Left cardiac atrium (tissue), 4 donors: ENCODE measurements around the gene PXT1. TPM values are rescaled to one million over a fixed set of nuclear protein-coding genes. Genes with fewer than 3 reads are reported as not detected.
"Not testable (repeated sequence)": the region's sequence is repeated elsewhere in the genome, so short reads cannot be mapped to it uniquely, and the experiment has no call there.

ENCODE experiments used
- ATAC-seq, 2 donors: fragments of 200-7000 bp; cut with Tn5 transposase; one replicate each; pipeline ENCODE4 v1.9.1; 2020; ENCODE audit warnings: mild to moderate bottlenecking in 2 of 2, moderate library complexity in 2 of 2
- DNase-seq: peaks from one replicate; pipeline ENCODE4 v3.0.0-alpha.2; 2020
- intact Hi-C, 2 donors: fragments of 100-400 bp; cut with DNase I; formaldehyde crosslinking; loops; one replicate each; pipeline versions ENCODE4 v1.14.1 to v1.15.1; 2022 to 2023
- total RNA-seq, 2 donors: library from RNA; stranded (reverse); fragmentation: NEBNext Ultra II Directional; extraction: Animal tissue kit (Norgen Biotek cat#: 25700); gene quantifications; one replicate each; pipeline ENCODE4 v1.2.1, GENCODE V29; 2021
- donor health status: DM: no; HTN: yes; CAD: no.
- donor health status: DM: no; HTN: yes; CAD: no; lungs with severe emphysema.
- donor health status: DM: yes; HTN: yes; CAD: no.
- donor health status: Dilated cardiomyopathy.

The PXT1 gene
- total RNA-seq, 2 donors from 2014 or later, result 0.26 TPM; not detected in 1

DNA sequence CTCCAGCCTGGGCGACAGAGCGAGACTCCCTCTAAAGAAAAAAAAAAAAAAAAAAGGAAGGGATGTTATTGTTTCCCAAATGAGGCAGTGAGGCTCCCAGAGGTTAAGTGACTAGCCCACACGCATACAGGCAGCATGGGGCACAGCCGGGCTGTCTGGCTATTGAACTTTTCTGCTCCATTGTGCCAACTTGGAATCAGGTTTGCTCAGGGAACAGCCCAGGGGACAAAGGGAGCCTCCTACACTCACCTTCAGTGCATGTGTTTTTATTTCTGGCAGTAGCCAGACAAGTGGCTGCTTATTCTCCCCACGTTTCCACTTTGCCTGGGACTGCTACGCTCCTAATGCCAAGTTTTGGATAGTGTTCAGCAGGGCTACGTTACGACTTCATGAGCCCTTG lies 65.9 kb downstream of the PXT1 start:
- intact Hi-C loops, result no loop called here
- DNase-seq, result no peak
- no peak for ATAC-seq

DNA sequence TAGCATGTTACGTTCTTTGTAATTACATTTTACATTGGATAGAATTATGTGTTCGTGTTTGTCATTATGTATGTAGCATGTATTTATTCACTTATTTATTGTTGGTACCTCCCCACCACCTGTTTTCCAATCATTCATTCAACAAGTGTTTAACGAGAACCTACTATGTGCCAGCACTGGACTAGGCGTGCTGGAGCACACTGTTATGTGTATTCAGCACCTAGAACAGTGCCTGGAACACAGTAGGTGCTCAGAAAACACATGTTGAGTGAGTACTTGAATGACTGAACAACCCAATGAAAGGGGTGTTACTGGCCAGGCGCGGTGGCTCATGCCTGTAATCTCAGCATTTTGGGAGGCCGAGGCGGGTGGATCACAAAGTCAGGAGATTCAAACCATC lies 66.5 kb downstream of the PXT1 start:
- ATAC-seq (no peak), DNase-seq (no peak)
- intact Hi-C loops, result no loop called here

DNA sequence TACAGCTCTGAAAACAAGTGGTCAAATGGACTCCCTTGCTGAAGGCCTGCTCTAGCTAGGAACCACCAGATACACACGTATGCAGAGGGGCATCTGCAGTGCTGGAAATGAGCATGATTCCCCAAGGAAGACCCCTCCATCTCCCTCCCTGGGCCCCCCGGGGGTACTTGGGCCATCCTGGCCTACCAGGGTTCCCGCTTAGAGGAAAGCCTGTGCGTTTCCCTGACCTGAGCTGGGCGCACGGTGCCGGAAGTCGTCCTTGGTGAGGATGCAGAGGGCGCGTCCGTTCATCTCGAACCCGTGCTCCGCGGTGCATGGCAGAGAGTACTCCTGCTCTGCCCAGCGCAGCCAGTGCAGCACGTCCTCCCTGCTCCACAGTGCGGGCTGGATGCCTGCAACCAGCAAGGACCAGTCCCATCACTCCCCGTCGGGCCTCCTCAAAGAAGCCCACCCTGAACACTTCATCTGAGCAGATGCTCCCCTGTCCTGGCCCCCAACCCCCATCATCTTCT lies 67.0 kb downstream of the PXT1 start:
- ATAC-seq (no peak), DNase-seq (no peak)
- intact Hi-C loops, result no loop called here

DNA sequence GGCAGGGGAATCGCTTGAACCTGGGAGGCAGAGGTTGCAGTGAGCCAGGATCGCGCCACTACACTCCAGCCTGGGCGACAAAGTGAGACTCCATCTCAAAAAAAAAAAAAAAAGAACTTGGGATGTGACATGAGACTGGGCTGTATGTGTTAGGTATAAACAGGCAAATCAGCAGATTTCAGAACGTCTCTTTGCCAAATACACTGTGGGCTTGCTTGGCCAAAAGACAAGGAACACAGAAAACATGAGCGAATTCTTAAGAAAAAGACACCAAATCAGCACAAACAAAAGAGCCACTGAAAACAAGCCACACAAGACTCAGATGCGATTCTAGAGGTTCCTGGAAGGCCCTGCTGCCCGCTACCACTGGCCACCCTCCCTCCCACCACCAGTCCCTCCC lies 67.7 kb downstream of the PXT1 start:
- no peak for DNase-seq
- peak in 1 of 2 donors; percentile 24 for ATAC-seq
- intact Hi-C loops, result no loop called here

DNA sequence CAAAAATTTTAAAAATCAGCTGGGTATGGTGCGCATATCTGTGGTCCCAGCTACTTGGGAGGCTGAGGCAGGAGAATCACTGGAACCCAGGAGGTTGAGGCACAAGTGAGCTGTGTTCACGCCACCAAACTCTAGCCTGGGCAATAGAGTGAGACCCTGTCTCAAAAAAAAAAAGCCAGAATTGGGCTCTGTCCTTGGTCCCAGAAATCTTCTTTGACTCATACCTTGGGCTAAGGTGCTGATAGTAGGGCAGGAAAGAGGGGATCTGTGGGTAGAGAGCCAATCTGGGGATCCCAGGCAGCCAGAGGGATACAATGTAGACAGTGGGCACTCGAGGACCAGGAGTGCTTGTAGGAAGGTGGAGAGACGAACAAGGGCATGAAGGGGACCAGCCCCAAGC lies 68.5 kb downstream of the PXT1 start:
- no peak for DNase-seq
- intact Hi-C loops, result no loop called here
- no peak for ATAC-seq

DNA sequence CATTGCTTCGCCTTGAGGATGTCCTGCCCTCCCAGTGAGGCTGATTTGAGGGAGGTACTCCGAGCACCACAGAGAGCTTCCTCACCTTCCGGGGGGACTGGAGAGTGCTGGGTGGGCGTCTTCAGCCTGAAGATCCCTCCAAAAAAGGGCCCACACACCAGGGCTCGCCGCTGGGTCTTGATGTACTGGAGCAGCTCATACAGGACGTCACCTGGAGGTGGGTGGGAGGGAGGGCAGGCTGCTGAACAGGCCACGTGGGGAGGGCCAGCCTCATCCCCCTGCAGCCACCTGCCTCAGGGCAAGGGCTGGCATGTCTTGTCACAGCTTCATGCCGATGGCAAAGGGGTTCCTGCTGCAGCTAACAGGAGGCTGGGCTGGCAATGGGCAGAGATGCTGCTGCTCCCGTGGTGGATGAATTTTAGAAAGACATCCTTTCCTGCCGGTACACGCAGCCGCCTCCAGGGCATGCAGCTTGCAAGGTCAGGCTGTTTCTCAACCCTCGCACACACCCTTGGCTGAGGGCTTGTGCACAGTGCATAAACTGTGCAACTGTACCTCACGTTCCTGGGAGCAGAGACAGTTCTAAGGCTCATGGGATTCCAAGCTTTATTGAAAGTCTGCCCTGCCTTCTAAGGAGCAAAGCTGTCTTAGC lies 69.2 kb downstream of the PXT1 start:
- DNase-seq (no peak), ATAC-seq (no peak)
- intact Hi-C loops, result no loop called here

DNA sequence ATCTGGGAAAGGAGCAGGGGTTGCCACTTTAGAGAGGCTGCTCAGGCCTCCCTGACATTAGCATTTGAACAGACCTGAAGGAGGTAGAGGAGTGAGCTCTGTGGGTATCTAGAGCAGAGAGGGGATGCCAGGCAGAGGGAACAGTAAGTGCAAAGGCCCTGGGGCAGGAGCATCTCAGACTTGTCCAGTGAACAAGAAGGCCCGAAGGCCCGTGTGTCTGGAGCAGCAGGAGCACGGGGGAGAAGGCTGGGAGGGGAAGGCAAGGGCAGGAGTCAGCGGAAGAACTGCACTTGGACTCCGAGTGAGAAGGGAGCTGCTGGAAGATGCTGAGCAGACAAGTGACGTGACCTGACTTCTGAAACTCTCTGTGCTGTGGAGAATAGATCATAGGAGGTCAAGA lies 70.6 kb downstream of the PXT1 start:
- intact Hi-C loops, result no loop called here
- no peak for ATAC-seq
- no peak for DNase-seq

DNA sequence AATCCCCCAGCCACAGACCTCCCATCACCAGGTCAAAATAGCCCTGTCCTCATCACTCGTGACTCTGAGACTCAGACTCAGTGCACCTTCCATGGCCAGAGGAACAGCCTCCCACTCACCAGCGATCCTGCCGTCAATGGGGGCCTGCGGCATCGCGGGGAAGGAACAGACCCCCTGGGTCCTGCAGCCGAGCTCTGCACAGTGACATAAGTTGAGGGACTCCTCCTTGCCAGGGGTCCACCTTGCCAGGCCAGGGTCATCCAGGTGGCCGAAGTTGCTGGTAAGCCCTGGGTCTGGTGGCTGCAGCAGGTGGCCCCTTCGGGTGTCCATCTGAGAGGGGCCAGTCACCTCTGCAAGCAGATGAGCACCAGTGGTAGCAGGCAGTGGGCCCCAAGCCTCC lies 71.4 kb downstream of the PXT1 start:
- DNase-seq, result no peak
- ATAC-seq, result no peak
- intact Hi-C loops, result no loop called here

DNA sequence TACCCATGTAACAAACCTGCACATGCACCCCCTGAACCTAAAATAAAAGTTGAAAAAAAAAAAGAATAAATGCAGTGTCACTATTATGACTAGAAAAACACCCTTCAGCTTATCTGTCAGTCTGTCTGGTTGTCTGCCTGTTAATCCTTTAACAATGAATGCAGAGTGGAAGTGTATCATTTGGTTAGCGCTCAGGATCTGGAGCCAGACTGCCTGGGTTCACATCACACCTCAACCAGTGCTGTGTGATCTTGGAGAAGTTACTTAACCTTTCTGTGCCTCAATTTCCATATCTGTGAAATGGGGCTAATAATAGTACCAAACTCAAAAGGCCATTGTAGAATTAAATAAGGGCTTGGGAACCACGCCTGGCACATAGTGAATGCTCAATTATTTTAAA lies 72.0 kb downstream of the PXT1 start:
- DNase-seq (no peak), ATAC-seq (no peak)
- intact Hi-C loops, result no loop called here

DNA sequence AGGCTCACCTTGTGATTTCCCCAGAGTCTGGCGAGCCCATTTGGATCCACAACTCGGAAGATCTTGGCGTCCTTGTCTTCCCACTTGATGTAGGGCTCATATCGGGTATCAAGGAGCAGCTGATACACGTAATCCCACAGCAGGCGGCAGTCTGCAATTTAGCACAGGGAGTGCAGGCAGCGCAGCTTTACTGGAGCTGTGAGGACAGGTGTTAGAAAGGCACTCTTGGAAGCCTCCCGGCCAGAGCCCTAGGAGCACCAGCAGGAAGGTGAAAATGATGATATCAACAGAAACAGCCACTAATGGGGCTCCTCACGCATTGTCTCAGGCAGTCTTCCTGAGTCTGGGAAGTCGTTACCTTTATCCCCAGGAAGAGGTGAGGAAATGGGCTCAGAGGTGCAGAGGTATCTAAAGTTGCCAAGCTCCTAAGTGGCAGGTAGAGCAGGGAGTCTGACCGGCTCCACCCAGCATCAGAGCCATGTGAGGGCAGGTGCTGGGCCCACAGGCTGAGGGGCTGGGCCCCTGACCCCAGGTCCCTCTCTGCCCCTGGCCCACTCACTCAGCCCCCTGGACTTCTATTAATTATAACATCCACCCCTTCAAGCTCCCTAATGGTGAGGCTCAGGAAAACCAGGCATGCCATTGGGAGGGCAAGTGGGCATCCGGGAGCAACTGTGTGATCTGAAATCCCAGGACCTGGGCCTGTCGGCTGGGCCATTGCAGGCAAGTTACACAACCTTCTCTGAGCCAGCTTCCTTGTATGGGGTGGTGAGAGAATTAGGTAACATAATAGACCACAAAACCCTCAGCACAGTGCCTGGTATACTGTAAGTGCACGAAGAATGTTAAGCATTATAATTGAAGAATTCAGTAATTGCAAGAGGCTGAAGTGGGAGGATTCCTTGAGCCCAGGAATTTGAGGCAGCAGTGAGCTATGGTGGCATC lies 73.5 kb downstream of the PXT1 start:
- intact Hi-C loops, result no loop called here
- ATAC-seq, result no peak
- no peak for DNase-seq

DNA sequence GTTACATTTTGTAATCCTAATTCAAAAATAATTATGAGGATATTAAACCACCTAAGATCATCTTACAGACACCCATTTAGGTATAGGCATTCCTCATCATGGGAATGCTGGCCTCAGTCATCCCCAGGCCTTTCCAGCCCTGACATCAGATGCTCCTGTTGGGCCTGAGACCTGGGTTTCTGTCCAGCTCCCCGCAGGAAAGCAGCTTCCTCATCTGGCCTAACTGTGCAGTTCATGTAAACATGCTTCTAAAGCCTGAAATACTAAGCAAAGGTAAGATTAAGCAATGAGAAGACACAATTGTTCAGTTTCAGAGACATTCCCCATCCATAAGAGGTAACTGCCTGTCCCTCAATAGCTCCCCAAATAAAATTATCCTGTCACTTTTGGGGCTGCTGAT lies 74.2 kb downstream of the PXT1 start:
- no peak for DNase-seq
- no peak for ATAC-seq
- intact Hi-C loops, result no loop called here

DNA sequence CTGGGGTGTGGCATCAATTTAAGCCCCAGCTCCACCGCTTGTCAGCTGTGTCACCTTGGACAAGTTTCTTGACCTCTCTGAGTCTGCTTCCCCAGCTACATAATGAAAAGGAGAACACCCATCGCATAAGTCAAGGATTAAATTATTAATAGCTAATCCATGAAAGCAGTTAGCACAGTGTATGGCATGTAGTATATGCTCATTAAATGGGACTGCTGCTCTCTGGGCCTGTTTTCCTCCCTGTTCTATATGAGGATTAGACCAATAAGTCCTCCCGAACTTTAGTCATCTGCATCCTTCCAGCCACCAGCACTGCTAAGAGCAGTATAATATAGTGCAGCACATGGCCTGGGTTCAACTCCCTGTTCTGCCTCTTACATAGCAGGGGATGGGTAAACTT lies 74.9 kb downstream of the PXT1 start:
- intact Hi-C loops, result no loop called here
- ATAC-seq (no peak), DNase-seq (no peak)

DNA sequence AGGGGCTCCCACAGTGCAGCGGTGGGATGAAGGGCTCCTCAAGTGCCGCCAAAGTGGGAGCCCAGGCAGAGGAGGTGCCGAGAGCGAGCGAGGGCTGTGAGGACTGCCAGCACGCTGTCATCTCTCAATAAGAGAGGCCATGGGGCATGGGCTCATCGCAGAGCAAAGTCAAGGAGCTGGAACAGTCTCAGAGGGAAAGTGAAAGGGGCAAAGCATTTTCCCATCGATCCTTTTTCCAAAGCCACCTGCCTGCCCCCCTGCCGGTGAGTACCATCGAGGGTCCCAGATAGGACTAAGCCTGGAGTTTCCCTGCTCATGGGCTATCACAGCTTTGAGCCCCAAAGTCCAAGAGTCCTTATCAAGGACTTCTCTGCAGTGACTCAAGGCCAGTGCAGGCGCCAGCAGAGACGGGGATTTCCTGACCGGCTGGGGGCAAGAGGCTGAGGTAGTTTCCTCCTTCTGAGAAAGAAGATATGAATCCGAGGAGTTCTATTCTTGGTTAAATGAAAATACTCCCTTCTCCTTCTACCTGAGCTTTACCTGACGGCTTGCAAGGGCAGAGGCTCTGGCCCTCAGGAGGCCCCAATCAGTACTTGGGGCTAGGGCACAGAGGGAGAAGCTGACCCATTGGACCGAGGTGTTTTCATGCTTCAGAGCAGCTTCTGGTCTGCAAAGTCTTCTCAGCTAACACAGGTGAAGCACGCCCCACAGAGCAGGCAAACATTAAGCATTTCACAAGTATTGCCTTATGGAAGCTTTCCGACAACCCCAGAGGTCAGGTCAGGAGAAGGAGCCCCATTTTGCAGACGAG lies 77.8 kb downstream of the PXT1 start:
- intact Hi-C loops, result loop anchor here in 1 of 2 donors (5.0 kb wide), 1 partner anchor 63 kb away; no protein-coding TSS in a partner anchor
- ATAC-seq (no peak), DNase-seq (no peak)

DNA sequence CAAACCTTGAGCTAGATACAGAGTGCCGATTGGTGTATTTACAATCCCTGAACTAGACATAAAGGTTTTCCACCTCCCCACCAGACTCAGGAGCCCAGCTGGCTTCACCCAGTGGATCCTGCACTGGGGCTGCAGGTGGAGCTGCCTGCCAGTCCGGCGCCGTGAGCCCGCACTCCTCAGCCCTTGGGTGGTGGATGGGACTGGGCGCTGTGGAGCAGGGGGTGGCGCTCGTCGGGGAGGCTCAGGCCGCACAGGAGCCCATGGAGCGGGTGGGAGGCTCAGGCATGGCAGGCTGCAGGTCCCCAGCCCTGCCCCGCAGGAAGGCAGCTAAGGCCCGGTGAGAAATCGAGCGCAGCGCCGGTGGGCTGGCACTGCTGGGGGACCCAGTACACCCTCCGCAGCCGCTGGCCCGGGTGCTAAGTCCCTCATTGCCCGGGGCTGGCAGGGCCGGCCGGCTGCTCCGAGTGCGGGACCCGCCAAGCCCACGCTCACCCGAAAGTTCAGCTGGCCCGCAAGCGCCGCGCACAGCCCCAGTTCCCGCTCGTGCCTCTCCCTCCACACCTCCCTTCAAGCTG lies 78.5 kb downstream of the PXT1 start:
- intact Hi-C loops, result loop anchor here in 1 of 2 donors (5.0 kb wide), 1 partner anchor 62 kb away; no protein-coding TSS in a partner anchor
- ATAC-seq, DNase-seq: not testable (repeated sequence)

DNA sequence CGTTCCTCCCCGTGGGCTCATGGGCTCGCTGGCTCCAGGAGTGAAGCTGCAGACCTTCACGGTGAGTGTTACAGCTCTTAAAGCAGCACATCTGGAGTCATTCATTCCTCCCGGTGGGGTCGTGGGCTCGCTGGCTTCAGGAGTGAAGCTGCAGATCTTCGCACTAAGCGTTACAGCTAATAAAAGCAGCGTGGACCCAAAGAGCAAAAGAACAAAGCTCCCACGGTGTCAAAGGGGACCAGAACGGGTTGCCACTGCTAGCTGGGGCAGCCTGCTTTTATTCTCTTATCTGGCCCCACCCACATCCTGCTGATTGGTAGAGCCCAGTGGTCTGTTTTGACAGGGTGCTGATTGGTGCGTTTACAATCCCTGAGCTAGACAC lies 79.3 kb downstream of the PXT1 start:
- intact Hi-C loops, result loop anchor here in 1 of 2 donors (5.0 kb wide), 1 partner anchor 61 kb away; no protein-coding TSS in a partner anchor
- not testable (repeated sequence) for DNase-seq, ATAC-seq

DNA sequence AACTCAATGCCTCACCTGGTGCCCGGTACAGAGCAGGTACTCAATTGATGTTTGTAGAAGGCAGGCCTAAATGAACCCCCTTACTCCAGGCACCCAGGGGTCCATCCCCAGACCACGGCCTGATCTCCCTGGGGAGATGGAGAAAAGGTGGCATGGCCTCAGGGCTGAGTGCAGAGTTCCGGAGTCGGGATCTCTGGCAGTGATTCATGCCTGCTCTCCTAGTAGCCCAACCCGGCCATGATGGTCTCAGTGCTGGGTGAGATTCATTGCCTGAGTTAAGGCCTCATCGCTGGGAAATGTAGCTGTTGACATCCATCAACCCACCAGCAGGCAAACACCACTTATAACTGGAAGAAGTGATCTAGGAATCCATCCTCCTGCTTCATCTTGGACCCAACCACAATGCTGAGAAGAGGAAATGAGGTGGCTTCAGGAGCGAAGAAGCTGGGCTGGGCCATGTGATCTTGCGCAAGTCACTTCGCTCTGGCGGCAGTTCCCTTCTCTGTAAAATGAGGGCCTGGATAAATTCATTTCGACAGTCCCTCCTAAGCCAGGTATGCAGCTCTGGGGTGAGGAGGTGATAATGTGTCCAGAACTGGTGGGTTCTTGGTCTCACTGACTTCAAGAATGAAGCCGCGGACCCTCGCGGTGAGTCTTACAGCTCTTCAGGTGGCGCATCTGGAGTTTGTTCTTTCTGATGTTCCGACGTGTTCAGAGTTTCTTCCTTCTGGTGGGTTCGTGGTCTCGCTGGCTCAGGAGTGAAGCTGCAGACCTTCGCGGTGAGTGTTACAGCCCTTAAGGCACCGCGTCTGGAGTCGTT lies 79.9 kb downstream of the PXT1 start:
- no peak for DNase-seq
- no peak for ATAC-seq
- intact Hi-C loops, result loop anchor here in 1 of 2 donors (5.0 kb wide), 1 partner anchor 60 kb away; no protein-coding TSS in a partner anchor

DNA sequence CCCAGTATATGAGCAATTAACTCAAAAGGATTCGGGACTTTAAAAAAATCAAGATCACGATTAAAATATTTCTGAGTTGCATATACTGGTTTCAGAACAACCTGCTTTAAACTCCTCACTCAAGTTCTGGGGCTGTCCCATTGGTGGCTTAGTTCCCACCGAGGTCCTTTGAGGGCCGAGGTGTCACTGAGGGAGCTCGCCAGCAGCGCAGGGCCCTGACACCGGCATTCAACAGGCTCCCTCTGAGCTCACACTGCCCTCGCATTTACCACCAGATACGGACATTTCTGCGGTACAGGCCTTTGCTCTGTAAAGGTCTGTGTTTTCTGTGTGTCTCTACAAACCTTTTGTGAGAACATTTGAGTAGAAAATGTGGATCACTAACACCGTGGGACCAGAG lies 81.6 kb downstream of the PXT1 start:
- intact Hi-C loops, result loop anchor here in 1 of 2 donors (5.0 kb wide), 1 partner anchor 59 kb away; no protein-coding TSS in a partner anchor
- ATAC-seq (no peak), DNase-seq (no peak)
